K562 (cell line): ENCODE results near the gene CIAO3. TPM values are rescaled to one million over a fixed set of nuclear protein-coding genes. Genes with fewer than 3 reads are reported as not detected.
A peak's percentile ranks its signal among the peaks of the same experiment; 100 is the strongest.

Source experiments
- BHLHE40 ChIP-seq: IDR thresholded peaks from 2 replicates; pipeline ENCODE4 v1.6.1; 2011; ENCODE audit warnings: low read length, improper control_type of control experiment
- CREBBP ChIP-seq: IDR thresholded peaks from one replicate; pipeline ENCODE4 v1.6.1; 2012; ENCODE audit warnings: low read depth, mild to moderate bottlenecking, control low read depth, inconsistent platforms, low read length
- ETV6 ChIP-seq, 3 experiments: fragments of 150-350 bp in 1 of 3; sonication (generic) in 1 of 3; formaldehyde crosslinking in 1 of 3; IDR thresholded peaks; 2 replicates each; pipeline versions ENCODE4 v1.6.1 to v1.8.0; 2014 to 2022; ENCODE audit warnings: borderline replicate concordance in 2 of 3, low read depth in 2 of 3, antibody characterized with exemption in 1 of 3, low read length in 1 of 3, mild to moderate bottlenecking in 1 of 3, missing genetic modification reagents in 1 of 3
- MGA ChIP-seq: fragments of 450-650 bp; IDR thresholded peaks from 2 replicates; pipeline ENCODE4 v1.6.1; 2016; ENCODE audit warnings: mild to moderate bottlenecking, moderate library complexity
- MTA1 ChIP-seq: fragments of 450-650 bp; IDR thresholded peaks from 2 replicates; pipeline ENCODE4 v1.6.1; 2017; ENCODE audit warnings: borderline replicate concordance
- SLC30A9 ChIP-seq: fragments of 250-450 bp; sonication (Bioruptor Pico); IDR thresholded peaks from 2 replicates; pipeline ENCODE4 v1.8.0; 2022; ENCODE audit warnings: mild to moderate bottlenecking, moderate library complexity
- SMARCA5 ChIP-seq: fragments of 450-650 bp; IDR thresholded peaks from 2 replicates; pipeline ENCODE4 v1.6.1; 2016
- SMARCB1 ChIP-seq: IDR thresholded peaks from 2 replicates; pipeline ENCODE4 v1.6.1; 2011; ENCODE audit warnings: improper control_type of control experiment, low read depth; ENCODE audit not compliant: insufficient read length
- STAT5A ChIP-seq: IDR thresholded peaks from 2 replicates; pipeline ENCODE4 v1.6.1; 2012; ENCODE audit warnings: low read length, inconsistent platforms, borderline replicate concordance
- ZBTB5 ChIP-seq: fragments of 450-650 bp; IDR thresholded peaks from 2 replicates; pipeline ENCODE4 v1.6.1; 2017; ENCODE audit warnings: antibody characterized with exemption
- ZNF280B ChIP-seq: fragments of 250-450 bp; sonication (Bioruptor Pico); IDR thresholded peaks from 2 replicates; pipeline ENCODE4 v1.5.1; 2021; ENCODE audit warnings: mild to moderate bottlenecking
- ZNF354B ChIP-seq: fragments of 250-450 bp; sonication (Bioruptor Pico); IDR thresholded peaks from 2 replicates; pipeline ENCODE4 v1.4.0; 2020
- polyA plus RNA-seq, 8 experiments: library from polyadenylated mRNA; depleted of rRNA in 4 of 8; stranded (reverse) in 5 of 8; unstranded in 3 of 8; fragments of >200 nt; fragmentation: Nextera tagmentation in 2 of 8; fragmentation: Illumina TruSeq in 1 of 8; extraction: Ambion mirVana in 2 of 8; extraction: Trizol in 1 of 8; gene quantifications; 2 replicates each; pipeline versions ENCODE4 v1.2.1 to v1.2.3, GENCODE V29; 2011 to 2014; ENCODE audit warnings: inconsistent platforms in 1 of 8, missing spikeins in 1 of 8
- total RNA-seq, 7 experiments: library from RNA; depleted of rRNA in 6 of 7; stranded (reverse); fragments of >200 nt in 6 of 7; fragmentation: Illumina TruSeq in 2 of 7; extraction: Trizol in 2 of 7; gene quantifications; 2 replicates each; pipeline versions ENCODE4 v1.2.1 to v1.2.3, GENCODE V29; 2011 to 2021; ENCODE audit warnings: low replicate concordance in 1 of 7

CIAO3 gene
- total and polyA plus RNA-seq, 9 of the 15 experiments (the other 6 are each of a cell fraction or from before 2014, with no cell fraction given) = 2.2 to 35.6 (median 18.7) TPM

GRCh38 chr16:679814-680624, 60.8 kb downstream of the CIAO3 start, which contains the start of gene STUB1 (continued):
- TF ChIP-seq MGA (no peak; the same call in 1 of the 2 replicates), MTA1 (no peak), ETV6 (IDR thresholded peaks at IDR 0.05; ENCODE audit: borderline replicate concordance in 1 of 2, low read depth in 2 of 2, low read length in 1 of 2) (no peak), ETV6 (CRISPR knock-in tag; IDR thresholded peaks at IDR 0.05; ENCODE audit: borderline replicate concordance) (no peak), SMARCB1 (no peak), BHLHE40 (peak; percentile 73), CREBBP (no peak), STAT5A (no peak), SMARCA5 (no peak), ZNF280B (CRISPR knock-in tag) (no peak), ZBTB5 (no peak), SLC30A9 (CRISPR knock-in tag) (no peak), ZNF354B (CRISPR knock-in tag) (no peak)
